Mesenteric fat pad (tissue), 1 donor: ENCODE data around the gene CFAP20DC. TPM values are rescaled to one million over a fixed set of nuclear protein-coding genes. Genes with fewer than 3 reads are reported as not detected.
"Not testable (repeated sequence)": the region's sequence is repeated elsewhere in the genome, so short reads cannot be mapped to it uniquely, and the experiment has no call there.

ENCODE experiments used
- DNase-seq: peaks from one replicate; pipeline ENCODE4 v3.0.0-alpha.2; 2020; ENCODE audit warnings: low spot score
- total RNA-seq: library from RNA; stranded (reverse); fragmentation: NEBNext Ultra II Directional; extraction: Animal tissue kit (Norgen Biotek cat#: 25700); gene quantifications from one replicate; pipeline ENCODE4 v1.2.1, GENCODE V29; 2021
- donor health status: DM: yes; HTN: yes; CAD: no.

CFAP20DC gene
- total RNA-seq, 1 donor from 2014 or later = not detected

- no peak for DNase-seq
These were observed 175.5 kb downstream of the CFAP20DC start for GRCh38 chr3:58874248-58874741.

- DNase-seq = no peak
These were observed 181.6 kb downstream of the CFAP20DC start for GRCh38 chr3:58868097-58868779.

DNA sequence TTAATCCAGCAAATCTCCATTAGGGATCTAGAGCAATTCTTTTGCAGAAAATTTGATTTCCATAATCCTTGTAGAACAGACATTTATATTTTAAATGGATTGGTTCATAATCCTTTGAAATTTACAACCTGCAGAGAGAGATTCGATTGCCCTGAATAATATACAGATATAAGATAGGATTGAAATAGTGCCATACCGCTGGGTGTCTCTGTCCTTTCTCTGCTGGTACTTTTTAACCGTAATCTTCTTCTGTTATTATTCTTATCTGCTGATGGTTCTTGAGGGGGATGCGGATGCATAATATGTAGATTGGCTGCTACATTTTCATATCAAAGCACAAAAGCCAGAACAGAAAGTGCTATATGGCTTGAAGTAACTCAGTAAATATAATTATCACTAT, 182.2 kb downstream of the CFAP20DC start:
- DNase-seq = no peak

GRCh38 chr3:58866079-58866478, 183.7 kb downstream of the CFAP20DC start:
- no peak for DNase-seq

GRCh38 chr3:58864480-58864879, 185.3 kb downstream of the CFAP20DC start:
- DNase-seq = no peak

GRCh38 chr3:58863206-58863605, 186.6 kb downstream of the CFAP20DC start:
- DNase-seq = no peak

GRCh38 chr3:58861551-58861950, 188.3 kb downstream of the CFAP20DC start:
- no peak for DNase-seq

DNA sequence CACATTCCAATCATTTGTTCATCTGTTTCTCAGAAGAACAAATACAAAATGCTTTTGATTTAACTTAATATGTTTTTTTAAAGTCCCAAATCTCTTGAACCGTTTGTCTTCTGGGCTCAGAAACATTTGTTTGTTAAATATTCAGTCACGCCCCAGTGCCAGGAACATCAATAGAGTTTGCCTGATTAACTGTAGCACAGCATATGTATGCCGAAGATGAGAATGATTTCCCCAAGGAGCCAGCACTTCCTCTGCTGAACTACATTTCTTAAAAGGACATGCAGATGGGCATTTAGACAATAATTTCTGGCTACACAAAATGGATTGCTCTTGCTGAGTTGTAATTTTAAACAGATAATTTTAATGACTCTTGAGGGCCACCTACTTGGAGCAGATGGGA, 191.7 kb downstream of the CFAP20DC start:
- no peak for DNase-seq

DNA sequence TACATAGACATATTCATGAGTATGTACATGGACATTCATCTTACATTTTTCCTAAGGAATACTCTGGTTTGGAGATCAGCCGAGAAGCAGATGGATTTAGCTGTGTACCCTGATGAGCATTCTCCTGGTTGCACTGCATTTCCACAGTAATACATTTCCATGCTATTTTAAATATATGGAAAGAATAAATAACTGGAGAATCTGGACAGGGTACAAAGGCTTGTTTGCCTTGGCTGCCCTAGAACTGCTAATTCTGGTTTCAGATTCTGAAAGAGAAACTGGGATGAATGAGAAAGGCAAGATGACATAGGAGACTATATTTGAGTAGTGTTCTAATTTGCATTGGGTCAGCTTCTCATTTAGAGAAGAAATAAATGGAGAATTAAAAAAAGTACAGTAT, 192.4 kb downstream of the CFAP20DC start:
- DNase-seq = no peak

GRCh38 chr3:58848826-58849225, 201.0 kb downstream of the CFAP20DC start:
- DNase-seq = no peak

GRCh38 chr3:58842050-58842747, 207.6 kb downstream of the CFAP20DC start:
- not testable (repeated sequence) for DNase-seq

DNA sequence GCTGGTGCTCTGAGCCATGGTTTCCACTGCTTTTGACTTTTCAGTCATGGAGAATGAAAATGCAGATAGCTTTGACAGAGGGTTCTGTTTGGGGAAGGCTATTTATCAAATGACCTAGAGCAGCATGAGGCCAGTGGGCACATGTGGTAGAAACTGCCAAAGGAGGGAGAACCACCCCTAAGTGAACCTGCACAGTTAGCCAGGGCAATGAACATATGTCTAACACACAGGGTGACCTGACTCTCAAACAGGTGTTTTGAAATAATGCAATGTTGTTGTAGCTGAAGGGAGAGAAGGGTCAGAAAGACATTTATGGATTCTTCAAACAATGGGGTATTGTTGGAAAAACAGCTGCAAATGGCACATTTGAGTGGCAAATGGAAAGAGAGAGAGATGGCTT, 208.9 kb downstream of the CFAP20DC start:
- DNase-seq = no peak

- no peak for DNase-seq
These were observed 209.9 kb downstream of the CFAP20DC start for GRCh38 chr3:58839964-58840363.

- no peak for DNase-seq
These were observed 210.6 kb downstream of the CFAP20DC start for GRCh38 chr3:58839187-58839586.

- DNase-seq = no peak
These were observed 212.0 kb downstream of the CFAP20DC start for GRCh38 chr3:58837856-58838255.

DNA sequence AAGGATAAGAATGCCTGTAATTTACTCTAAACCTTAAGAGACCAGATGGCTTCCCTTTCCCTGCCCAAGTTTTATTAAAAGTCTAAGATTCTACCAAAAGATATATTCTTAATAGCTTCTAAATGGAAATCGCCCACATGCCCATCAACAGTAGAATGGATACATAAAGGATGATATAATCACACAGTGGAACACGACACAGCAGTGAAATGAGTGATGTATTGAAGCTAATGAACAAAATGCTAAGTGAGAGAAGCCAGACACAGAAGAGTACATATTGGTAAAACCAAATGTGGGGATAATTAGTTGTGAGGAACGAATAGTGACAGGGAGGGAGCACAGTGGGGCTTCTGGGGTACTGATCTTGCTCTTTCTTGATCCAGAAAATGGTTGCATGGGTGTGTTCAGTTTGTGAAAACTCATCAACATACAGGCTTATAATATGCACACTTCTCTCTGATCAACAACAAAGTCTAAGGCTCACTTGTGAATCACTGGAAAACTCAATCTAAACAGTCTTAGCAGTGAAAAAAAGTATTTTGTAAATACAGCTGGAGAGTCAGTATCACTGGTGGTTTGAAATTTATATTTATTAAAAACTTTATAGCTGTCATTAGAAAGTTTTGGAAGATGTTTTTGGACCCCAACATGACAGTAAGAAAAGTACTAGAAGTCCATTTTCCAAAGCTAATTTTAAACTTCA, 212.5 kb downstream of the CFAP20DC start:
- DNase-seq = no peak

- DNase-seq = no peak
These were observed 214.7 kb downstream of the CFAP20DC start for GRCh38 chr3:58835086-58835485.

DNA sequence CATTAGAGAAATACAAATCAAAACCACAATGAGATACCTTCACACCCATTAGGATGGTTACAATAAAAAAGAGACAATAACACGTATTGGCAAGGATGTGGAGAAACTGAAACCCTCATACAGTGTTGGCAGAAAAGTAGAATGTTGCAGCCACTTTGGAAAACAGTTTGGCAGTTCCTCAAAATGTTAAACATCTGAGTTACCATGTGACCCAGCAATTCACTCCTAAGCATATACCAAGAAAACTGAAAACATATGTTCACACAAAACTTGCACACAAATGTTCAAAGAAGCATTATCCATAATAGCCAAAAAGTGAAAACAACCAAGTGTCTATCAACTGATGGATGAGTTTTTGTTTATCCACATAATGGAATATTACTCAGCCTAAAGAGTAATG, 216.3 kb downstream of the CFAP20DC start:
- no peak for DNase-seq

DNA sequence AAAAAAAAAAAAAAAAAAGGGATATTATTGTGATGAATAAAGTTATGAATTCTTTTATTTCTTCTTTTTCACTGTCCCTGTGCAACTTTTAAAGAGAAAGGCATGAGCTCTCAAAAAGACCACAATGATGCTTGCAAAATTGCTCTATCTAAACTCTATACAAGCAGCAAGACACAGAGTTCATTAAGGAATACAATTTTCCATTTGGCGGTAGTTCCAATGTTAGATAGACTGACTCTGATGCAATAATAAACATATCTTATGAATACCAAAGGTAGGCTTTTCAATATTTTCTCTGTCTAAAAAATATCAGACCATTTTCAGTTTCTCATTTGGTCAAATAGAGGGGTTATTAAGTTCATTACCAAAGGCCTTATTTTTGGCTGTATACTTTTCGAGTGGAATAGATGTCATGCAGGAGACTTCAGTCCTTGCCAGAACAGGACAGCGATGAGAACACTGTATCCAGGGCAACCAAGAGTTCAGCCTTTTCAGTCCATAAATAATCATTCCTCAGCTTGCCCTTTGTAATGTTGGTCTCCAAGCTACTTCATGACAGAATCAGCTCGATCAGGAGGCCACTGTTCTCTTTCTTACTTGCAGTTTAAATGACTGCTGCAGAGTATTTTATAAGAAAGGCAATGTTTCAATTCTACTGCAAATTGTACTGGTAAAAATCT, 220.4 kb downstream of the CFAP20DC start:
- no peak for DNase-seq

DNA sequence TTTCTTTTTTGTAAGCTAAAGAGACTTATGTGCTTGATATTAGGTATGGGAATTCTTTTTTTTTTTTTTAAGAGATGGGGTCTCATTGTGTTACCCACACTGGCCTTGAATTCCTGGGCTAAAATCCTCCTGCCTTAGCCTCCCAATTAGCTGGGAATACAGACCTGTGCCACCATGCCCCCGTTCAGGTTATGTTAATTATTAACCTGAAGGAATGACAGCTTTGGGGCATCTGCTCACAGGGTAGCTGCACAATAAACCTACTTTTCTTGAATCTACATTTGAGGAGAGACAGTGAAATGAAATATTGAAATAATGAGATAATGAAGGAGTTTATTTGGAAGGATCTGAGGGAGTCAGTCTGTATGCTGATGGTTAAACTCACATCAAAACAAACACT, 225.0 kb downstream of the CFAP20DC start:
- no peak for DNase-seq

DNA sequence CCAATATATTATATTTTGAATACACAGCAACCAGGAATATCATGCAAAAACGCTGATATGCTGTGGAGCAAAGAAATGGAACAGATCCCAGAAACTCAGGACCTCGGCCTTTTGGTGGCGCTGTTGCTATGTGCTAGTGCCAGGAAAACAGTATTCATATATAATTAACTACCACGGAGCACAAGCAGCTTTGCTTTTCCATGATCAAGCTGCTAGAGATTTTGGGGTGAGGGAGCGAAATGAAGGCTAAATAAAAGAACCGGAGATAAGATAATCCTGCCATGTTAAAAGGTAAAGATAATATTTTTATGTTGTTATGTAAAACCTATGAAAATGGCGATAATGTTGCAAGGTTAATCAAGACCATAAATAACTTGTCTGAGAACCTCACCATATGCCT, 225.5 kb downstream of the CFAP20DC start:
- DNase-seq = no peak
